ENCODE measurements around the gene C1QTNF6. TPM values are rescaled to one million over a fixed set of nuclear protein-coding genes. Genes with fewer than 3 reads are reported as not detected.

Gene C1QTNF6
- total RNA-seq, 1 donor from 2014 or later: 14.2 TPM

- DNase-seq (ENCODE audit: extremely low read depth, low read depth, low spot score): no peak
Observed at GRCh38 chr22:37164505-37164887, 23.6 kb downstream of the C1QTNF6 start.

- no peak for DNase-seq (ENCODE audit: extremely low read depth, low read depth, low spot score)
Observed at GRCh38 chr22:37163575-37164504, 24.2 kb downstream of the C1QTNF6 start.

GRCh38 chr22:37163096-37163489 is 25.0 kb downstream of the C1QTNF6 start:
- DNase-seq (ENCODE audit: extremely low read depth, low read depth, low spot score): no peak

- no peak for DNase-seq (ENCODE audit: extremely low read depth, low read depth, low spot score)
Observed at GRCh38 chr22:37162221-37163095, 25.6 kb downstream of the C1QTNF6 start.

GRCh38 chr22:37161443-37161842 is 26.6 kb downstream of the C1QTNF6 start:
- DNase-seq (ENCODE audit: extremely low read depth, low read depth, low spot score): no peak

GRCh38 chr22:37160027-37160426 is 28.0 kb downstream of the C1QTNF6 start:
- no peak for DNase-seq (ENCODE audit: extremely low read depth, low read depth, low spot score)

- no peak for DNase-seq (ENCODE audit: extremely low read depth, low read depth, low spot score)
Observed at GRCh38 chr22:37158963-37159290, 29.1 kb downstream of the C1QTNF6 start.

- no peak for DNase-seq (ENCODE audit: extremely low read depth, low read depth, low spot score)
Observed at GRCh38 chr22:37157516-37158285, 30.3 kb downstream of the C1QTNF6 start.

GRCh38 chr22:37156686-37157435 is 31.2 kb downstream of the C1QTNF6 start:
- no peak for DNase-seq (ENCODE audit: extremely low read depth, low read depth, low spot score)

- no peak for DNase-seq (ENCODE audit: extremely low read depth, low read depth, low spot score)
Observed at GRCh38 chr22:37155971-37156370, 32.1 kb downstream of the C1QTNF6 start.

GRCh38 chr22:37154925-37155712 is 32.9 kb downstream of the C1QTNF6 start:
- no peak for DNase-seq (ENCODE audit: extremely low read depth, low read depth, low spot score)

GRCh38 chr22:37153901-37154300 is 34.1 kb downstream of the C1QTNF6 start:
- no peak for DNase-seq (ENCODE audit: extremely low read depth, low read depth, low spot score)

GRCh38 chr22:37151401-37151800 is 36.6 kb downstream of the C1QTNF6 start:
- no peak for DNase-seq (ENCODE audit: extremely low read depth, low read depth, low spot score)

- DNase-seq (ENCODE audit: extremely low read depth, low read depth, low spot score): no peak
Observed at GRCh38 chr22:37150701-37151100, 37.3 kb downstream of the C1QTNF6 start.

- no peak for DNase-seq (ENCODE audit: extremely low read depth, low read depth, low spot score)
Observed at GRCh38 chr22:37148742-37149665, 39.0 kb downstream of the C1QTNF6 start.

GRCh38 chr22:37148031-37148651 is 39.9 kb downstream of the C1QTNF6 start:
- no peak for DNase-seq (ENCODE audit: extremely low read depth, low read depth, low spot score)

- no peak for DNase-seq (ENCODE audit: extremely low read depth, low read depth, low spot score)
Observed at GRCh38 chr22:37147186-37147990, 40.7 kb downstream of the C1QTNF6 start.
